ENCODE measurements around the gene DMTF1. TPM values are rescaled to one million over a fixed set of nuclear protein-coding genes. Genes with fewer than 3 reads are reported as not detected.

Gene DMTF1
- total and polyA plus RNA-seq, 2 of the 8 experiments (the other 6 are each of a cell fraction or from before 2014, with no cell fraction given) = 86.0 to 115 TPM

DNA sequence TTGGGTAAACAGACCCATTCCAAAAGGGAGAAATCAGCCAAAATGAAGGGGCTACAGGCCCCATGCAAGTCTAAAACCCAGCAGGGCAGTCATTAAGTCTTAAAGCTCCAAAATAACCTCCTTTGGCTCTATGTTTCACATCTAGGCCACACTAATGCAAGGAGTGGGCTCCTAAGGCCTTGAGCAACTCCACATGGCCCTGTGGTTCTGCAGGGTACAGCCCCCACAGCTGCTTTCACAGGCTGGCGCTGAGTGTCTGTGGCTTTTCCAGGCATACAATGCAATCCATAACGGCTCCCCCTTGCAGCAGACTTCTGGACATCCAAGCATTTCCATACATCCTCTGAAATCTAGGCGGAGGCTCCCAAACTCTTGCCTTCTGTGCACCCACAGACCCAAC, 58.3 kb downstream of the DMTF1 start:
- TF ChIP-seq, protein P1, sequence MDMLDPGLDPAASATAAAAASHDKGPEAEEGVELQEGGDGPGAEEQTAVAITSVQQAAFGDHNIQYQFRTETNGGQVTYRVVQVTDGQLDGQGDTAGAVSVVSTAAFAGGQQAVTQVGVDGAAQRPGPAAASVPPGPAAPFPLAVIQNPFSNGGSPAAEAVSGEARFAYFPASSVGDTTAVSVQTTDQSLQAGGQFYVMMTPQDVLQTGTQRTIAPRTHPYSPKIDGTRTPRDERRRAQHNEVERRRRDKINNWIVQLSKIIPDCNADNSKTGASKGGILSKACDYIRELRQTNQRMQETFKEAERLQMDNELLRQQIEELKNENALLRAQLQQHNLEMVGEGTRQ (IDR thresholded peaks at IDR 0.05; ENCODE audit: low read length) = no peak
- TF ChIP-seq RXRA (IDR thresholded peaks at IDR 0.05; ENCODE audit: insufficient read depth, low read depth, low read length) (no peak), GABPA (IDR thresholded peaks at IDR 0.05; ENCODE audit: borderline replicate concordance, insufficient read depth, low read length) (no peak)
- Histone ChIP-seq H3K79me2 (ENCODE audit: control insufficient read depth in 1 of 2, insufficient read depth in 2 of 2, low read length in 2 of 2) (peaks cover 3 to 59% of the 10 kb centered on the region in 2 experiments; a peak in 2 of 4 replicates), H3K14ac (ENCODE audit: insufficient read length) (no peak overlapping the region), H3K4me3 (ENCODE audit: extremely low read depth in 1 of 4, insufficient read depth in 2 of 4, low read depth in 3 of 4, low read length in 4 of 4) (no peak overlapping the region), H3K36me3 (ENCODE audit: control insufficient read depth in 2 of 4, insufficient read depth in 4 of 4, low read length in 3 of 4) (peaks cover 0 to 16% (median 5%) of the 10 kb centered on the region in 4 experiments; a peak in 5 of 8 replicates), H3K56ac (replicated peaks; ENCODE audit: insufficient read length, low read depth, low read length) (no peak overlapping the region), H4K5ac (ENCODE audit: insufficient read length, low read depth, low read length) (no peak overlapping the region), H2AK5ac (ENCODE audit: low read depth, low read length) (no peak overlapping the region), H2BK12ac (ENCODE audit: low read depth, low read length) (no peak overlapping the region), H2BK5ac (ENCODE audit: low read depth, low read length) (no peak overlapping the region), H2BK120ac (replicated peaks; ENCODE audit: low read depth, low read length) (no peak overlapping the region), H2BK20ac (ENCODE audit: low read length) (no peak overlapping the region), H3K9ac (replicated peaks in 1 of 4; ENCODE audit: extremely low read depth in 1 of 4, low read depth in 3 of 4, low read length in 3 of 4) (no peak overlapping the region), H3K27me3 (replicated peaks in 1 of 4; ENCODE audit: control insufficient read depth in 3 of 4, extremely low read depth in 1 of 4, insufficient read depth in 3 of 4, low read length in 3 of 4) (no peaks in the 10 kb centered on the region), H3K27ac (ENCODE audit: low read depth, low read length) (no peak overlapping the region), H3K9me3 (ENCODE audit: insufficient read depth in 2 of 2, low read depth in 1 of 2, low read length in 1 of 2) (peaks cover 8 to 16% of the 10 kb centered on the region in 2 experiments), H2BK15ac (ENCODE audit: low read length) (no peak overlapping the region), H4K8ac (ENCODE audit: extremely low read depth, insufficient read depth, low read length) (no peak overlapping the region), H3K4ac (replicated peaks; ENCODE audit: insufficient read length, low read depth, low read length) (no peak overlapping the region), H3K79me1 (ENCODE audit: low read depth, low read length) (peaks cover 10% of the 10 kb centered on the region; the same call in 1 of the 2 replicates), H3K4me2 (ENCODE audit: insufficient read depth in 1 of 2, low read depth in 2 of 2, low read length in 2 of 2) (no peak overlapping the region), H3K23me2 (ENCODE audit: low read depth, low read length) (no peaks in the 10 kb centered on the region; the same call in 1 of the 2 replicates), H4K91ac (replicated peaks; ENCODE audit: insufficient read length, low read length) (no peak overlapping the region), H3K18ac (ENCODE audit: extremely low read depth, low read length) (no peak overlapping the region), H4K20me1 (replicated peaks in 1 of 2; ENCODE audit: control insufficient read depth in 1 of 2, insufficient read depth in 2 of 2, low read length in 2 of 2) (peaks cover 2 to 3% of the 10 kb centered on the region in 2 experiments), H2AFZ (ENCODE audit: low read length) (no peak overlapping the region), H3K23ac (ENCODE audit: insufficient read length) (no peak overlapping the region), H3K4me1 (replicated peaks in 1 of 4; ENCODE audit: control insufficient read depth in 3 of 4, insufficient read depth in 4 of 4, low read length in 3 of 4) (peaks cover 0 to 3% (median 0%) of the 10 kb centered on the region in 4 experiments; a peak in 1 of 7 replicates)
- 84% methylated on average over 3 of the region's 3 CpGs; no CpG with 5 or more reads in 1 of the 2 experiments for WGBS, 2 experiments (ENCODE audit: extremely low coverage in 1 of 2, insufficient coverage in 1 of 2, insufficient read length in 1 of 2, insufficient replicate concordance in 2 of 2, low coverage in 1 of 2, low lambda C conversion rate in 2 of 2, missing lambda C conversion rate in 1 of 2)
- ChIA-PET CTCF (ENCODE audit: partially characterized antibody) (interaction anchor here (0.8 kb wide), 1 partner anchor 15 kb away, joined by 3 read pairs; no protein-coding TSS in a partner anchor), POLR2A (ENCODE audit: partially characterized antibody) (interaction anchor here (1.8 kb wide), 1 partner anchor 10 kb away, joined by 6 read pairs; the partner anchor contains the start of gene TMEM243)
- FAIRE-seq (no peak), DNase-seq (ENCODE audit: low read depth in 1 of 2, low spot score in 2 of 2) (no peak)
